ENCODE measurements around the gene SCARB2.

DNA sequence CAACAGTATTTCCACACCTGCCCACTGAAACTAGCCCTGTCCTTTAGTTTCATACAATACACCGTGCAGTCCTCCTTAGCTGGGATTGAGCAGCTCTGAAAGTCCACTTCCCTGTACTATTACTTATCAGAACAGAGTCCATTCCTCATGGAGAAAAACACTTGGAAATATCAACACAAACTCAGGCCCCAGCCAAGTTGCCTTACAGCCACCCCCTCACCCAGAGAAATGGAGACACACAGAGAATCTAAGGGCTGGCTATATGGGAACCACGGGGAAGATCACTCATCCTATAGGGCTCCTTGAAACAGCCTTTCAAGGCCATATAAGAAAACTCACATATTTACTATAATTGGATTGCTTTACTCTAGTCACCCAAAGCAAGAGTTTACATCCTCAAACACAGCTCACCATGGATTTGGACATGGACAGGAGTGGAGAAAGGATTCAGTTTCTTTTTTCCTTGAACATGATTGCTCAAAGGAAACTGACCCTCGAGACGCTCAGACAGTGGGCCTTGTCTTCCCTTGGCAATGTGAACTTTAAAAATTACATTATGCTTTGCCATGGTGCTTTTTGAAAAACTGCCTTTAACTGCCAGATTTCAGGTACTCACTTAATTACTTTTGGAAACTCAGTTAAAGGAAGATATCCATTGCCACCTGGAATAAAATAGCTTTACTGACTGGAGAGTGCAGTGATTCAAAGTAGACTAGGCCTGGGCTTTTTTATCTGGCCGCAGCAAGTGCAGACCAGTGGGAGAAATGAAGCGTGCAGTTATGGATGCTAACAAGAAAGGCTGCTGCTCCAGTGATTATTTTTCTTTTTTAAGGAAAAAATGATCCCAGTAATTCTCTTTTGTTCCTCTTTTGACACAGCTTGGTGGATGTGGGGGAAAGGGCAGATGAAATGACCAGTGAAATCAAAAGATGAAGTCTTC, 1.6 kb downstream of the SCARB2 start:
- TF ChIP-seq CTCF (IDR thresholded peaks at IDR 0.05) (no peak), POLR2A (IDR thresholded peaks at IDR 0.05) (no peak)
